Measurements from ENCODE around the gene LIX1L. TPM values are rescaled to one million over a fixed set of nuclear protein-coding genes. Genes with fewer than 3 reads are reported as not detected.

The LIX1L gene
- total RNA-seq, 2 experiments from 2014 or later: 11.6 to 26.3 TPM

DNA sequence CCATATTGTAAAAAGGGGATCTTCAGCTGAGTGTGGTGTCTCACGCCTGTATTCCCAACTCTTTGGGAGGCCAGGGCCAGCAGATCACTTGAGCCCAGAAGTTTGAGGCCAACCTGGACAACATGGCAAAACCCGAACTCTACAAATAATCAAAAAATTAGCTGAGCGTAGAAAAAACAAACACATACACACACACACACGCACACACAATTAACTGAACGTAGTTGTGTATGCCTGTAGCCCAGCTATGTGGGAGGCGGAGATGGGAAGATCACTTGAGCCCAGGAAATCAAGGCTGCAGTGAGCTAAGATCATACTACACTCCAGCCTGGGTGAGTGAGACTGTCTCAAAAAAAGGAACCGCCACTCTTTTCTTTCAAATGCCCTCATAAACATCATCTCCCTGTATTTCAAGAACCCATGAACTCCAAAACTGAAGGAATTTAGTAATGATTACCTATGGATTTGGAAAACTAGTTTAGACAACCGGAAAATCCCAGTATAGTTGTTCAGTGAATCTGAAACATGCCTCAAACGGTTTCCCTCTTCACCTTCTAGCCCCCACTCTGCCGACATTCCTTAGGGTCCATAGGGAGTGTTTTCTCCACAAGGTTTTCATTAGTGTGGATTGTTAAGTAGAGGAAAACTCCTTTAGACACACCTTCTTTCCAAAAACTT, 34.1 kb upstream of the LIX1L start:
- Histone ChIP-seq H3K27ac (ENCODE audit: low read depth, low read length, poor library complexity, severe bottlenecking) (no peak overlapping the region), H3K79me2 (ENCODE audit: insufficient read depth, low read depth, low read length) (peaks cover 25% of the 10 kb centered on the region; the same call in 1 of the 2 replicates), H3K4me3 (ENCODE audit: low read depth, low read length, poor library complexity, severe bottlenecking) (no peak overlapping the region), H3K9me3 (ENCODE audit: low read length) (no peaks in the 10 kb centered on the region), H3K9me2 (ENCODE audit: insufficient read depth, low read length) (no peaks in the 10 kb centered on the region), H3K4me2 (ENCODE audit: low read length) (no peak overlapping the region), H4K20me1 (ENCODE audit: insufficient read depth, low read length) (no peaks in the 10 kb centered on the region), H2AFZ (ENCODE audit: low read length) (no peak overlapping the region), H3K4me1 (ENCODE audit: insufficient read depth, low read length, poor library complexity, severe bottlenecking) (peaks cover 35% of the 10 kb centered on the region), H3K36me3 (ENCODE audit: insufficient read depth, low read length) (peaks cover 43% of the 10 kb centered on the region)
- no TSS peak for BruUV-seq (replicated peaks)
- TF ChIP-seq, protein P1, sequence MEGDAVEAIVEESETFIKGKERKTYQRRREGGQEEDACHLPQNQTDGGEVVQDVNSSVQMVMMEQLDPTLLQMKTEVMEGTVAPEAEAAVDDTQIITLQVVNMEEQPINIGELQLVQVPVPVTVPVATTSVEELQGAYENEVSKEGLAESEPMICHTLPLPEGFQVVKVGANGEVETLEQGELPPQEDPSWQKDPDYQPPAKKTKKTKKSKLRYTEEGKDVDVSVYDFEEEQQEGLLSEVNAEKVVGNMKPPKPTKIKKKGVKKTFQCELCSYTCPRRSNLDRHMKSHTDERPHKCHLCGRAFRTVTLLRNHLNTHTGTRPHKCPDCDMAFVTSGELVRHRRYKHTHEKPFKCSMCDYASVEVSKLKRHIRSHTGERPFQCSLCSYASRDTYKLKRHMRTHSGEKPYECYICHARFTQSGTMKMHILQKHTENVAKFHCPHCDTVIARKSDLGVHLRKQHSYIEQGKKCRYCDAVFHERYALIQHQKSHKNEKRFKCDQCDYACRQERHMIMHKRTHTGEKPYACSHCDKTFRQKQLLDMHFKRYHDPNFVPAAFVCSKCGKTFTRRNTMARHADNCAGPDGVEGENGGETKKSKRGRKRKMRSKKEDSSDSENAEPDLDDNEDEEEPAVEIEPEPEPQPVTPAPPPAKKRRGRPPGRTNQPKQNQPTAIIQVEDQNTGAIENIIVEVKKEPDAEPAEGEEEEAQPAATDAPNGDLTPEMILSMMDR (conservative IDR thresholded peaks at IDR 0.05; ENCODE audit: low read length): no peak
- no peak for TF ChIP-seq EZH2phosphoT487 (IDR thresholded peaks at IDR 0.05; ENCODE audit: borderline replicate concordance, low read depth, low read length)
- DNase-seq (ENCODE audit: low spot score): no peak
- ChIA-PET POLR2A (interaction anchor here (0.6 to 8.3 kb wide), 5 partner anchors 8 to 46 kb away, joined by 3 to 67 read pairs (median 4); partner anchors contain the start of gene LIX1L), CTCF (ENCODE audit: unreplicated experiment) (no interaction called here)
- intact Hi-C loops (cut with micrococcal nuclease; ENCODE audit: unreplicated experiment): no loop called here

DNA sequence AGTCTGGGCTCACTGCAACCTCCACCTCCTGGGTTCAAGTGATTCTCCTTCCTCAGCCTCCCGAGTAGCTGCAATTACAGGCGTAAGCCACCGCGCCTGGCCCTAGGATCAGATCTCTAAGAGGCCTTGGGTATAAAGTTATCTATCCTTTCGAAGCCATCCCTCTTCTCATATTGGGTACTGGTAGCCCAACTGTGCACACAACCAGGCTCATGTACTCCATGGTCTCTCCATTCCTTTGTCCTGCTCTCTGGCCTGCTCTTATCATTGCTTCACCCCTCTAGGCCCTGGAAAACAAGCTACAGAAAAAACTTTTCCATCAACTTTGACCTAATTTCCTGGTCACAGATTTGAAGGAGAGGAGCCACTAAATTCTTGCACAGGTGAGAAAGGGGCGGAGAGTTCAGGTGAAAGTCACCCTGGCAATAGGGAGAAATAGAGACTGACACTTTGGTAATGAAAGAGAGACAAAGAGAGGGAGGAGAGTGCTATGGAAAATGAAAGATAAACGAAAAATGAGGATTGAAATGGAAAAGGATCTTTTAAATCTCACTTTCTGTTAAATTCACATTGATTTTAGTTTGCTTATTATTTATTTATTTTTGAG, 32.5 kb upstream of the LIX1L start:
- peaks cover 36% of the 10 kb centered on the region for H3K4me1 ChIP-seq (ENCODE audit: insufficient read depth, low read length, poor library complexity, severe bottlenecking)
- peaks cover 37% of the 10 kb centered on the region for H3K36me3 ChIP-seq (ENCODE audit: insufficient read depth, low read length)
- no peak for DNase-seq (ENCODE audit: low spot score)
- no peak for TF ChIP-seq EZH2phosphoT487 (IDR thresholded peaks at IDR 0.05; ENCODE audit: borderline replicate concordance, low read depth, low read length)
- TF ChIP-seq, protein P1 (conservative IDR thresholded peaks at IDR 0.05; ENCODE audit: low read length): no peak
- H3K27ac ChIP-seq (ENCODE audit: low read depth, low read length, poor library complexity, severe bottlenecking): no peak overlapping the region
- no TSS peak for BruUV-seq (replicated peaks)
- no peak overlapping the region for H2AFZ ChIP-seq (ENCODE audit: low read length)
- ChIA-PET POLR2A (interaction anchor here (0.5 to 8.3 kb wide), 4 partner anchors 8 to 42 kb away, joined by 4 to 67 read pairs (median 6); no protein-coding TSS in a partner anchor), CTCF (ENCODE audit: unreplicated experiment) (no interaction called here)
- intact Hi-C loops (cut with micrococcal nuclease; ENCODE audit: unreplicated experiment): no loop called here
- no peaks in the 10 kb centered on the region for H3K9me3 ChIP-seq (ENCODE audit: low read length)
- no peaks in the 10 kb centered on the region for H4K20me1 ChIP-seq (ENCODE audit: insufficient read depth, low read length)
- H3K9me2 ChIP-seq (ENCODE audit: insufficient read depth, low read length): no peaks in the 10 kb centered on the region
- peaks cover 10% of the 10 kb centered on the region; the same call in 1 of the 2 replicates for H3K79me2 ChIP-seq (ENCODE audit: insufficient read depth, low read depth, low read length)
- no peak overlapping the region for H3K4me2 ChIP-seq (ENCODE audit: low read length)
- H3K4me3 ChIP-seq (ENCODE audit: low read depth, low read length, poor library complexity, severe bottlenecking): no peak overlapping the region

DNA sequence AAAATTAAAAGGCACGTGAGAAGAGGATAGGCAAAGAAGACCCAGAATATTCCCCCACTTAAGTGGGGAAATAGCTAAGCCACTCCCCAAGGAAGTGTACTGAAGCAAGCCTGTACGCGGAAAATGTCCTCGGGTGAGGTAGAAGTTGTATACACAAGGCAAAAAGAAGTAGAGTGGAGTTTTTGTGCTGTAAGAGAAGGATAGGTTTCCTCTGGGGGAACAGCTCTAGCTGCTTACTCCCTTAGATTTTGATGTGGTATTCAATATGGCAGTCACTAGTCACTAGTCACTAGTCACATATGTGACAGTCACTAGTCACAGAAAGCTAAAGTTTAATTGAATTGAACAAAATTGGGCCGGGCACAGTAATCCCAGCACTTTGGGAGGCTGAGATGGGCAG, 31.0 kb upstream of the LIX1L start:
- H3K27ac ChIP-seq (ENCODE audit: low read depth, low read length, poor library complexity, severe bottlenecking): no peak overlapping the region
- H3K9me3 ChIP-seq (ENCODE audit: low read length): no peaks in the 10 kb centered on the region
- H3K79me2 ChIP-seq (ENCODE audit: insufficient read depth, low read depth, low read length): no peaks in the 10 kb centered on the region
- BruUV-seq (replicated peaks): no TSS peak
- no peak for DNase-seq (ENCODE audit: low spot score)
- ChIA-PET CTCF (ENCODE audit: unreplicated experiment) (no interaction called here), POLR2A (interaction anchor here (0.7 to 1.9 kb wide), 3 partner anchors 9 to 61 kb away, joined by 3 to 19 read pairs (median 4); partner anchors contain the start of gene RBM8A)
- H3K4me1 ChIP-seq (ENCODE audit: insufficient read depth, low read length, poor library complexity, severe bottlenecking): peaks cover 38% of the 10 kb centered on the region
- TF ChIP-seq EZH2phosphoT487 (IDR thresholded peaks at IDR 0.05; ENCODE audit: borderline replicate concordance, low read depth, low read length): no peak
- TF ChIP-seq, protein P1 (conservative IDR thresholded peaks at IDR 0.05; ENCODE audit: low read length): no peak
- intact Hi-C loops (cut with micrococcal nuclease; ENCODE audit: unreplicated experiment): no loop called here
- peak overlapping the region; percentile 16; the same call in 1 of the 2 replicates for H3K4me2 ChIP-seq (ENCODE audit: low read length)
- no peaks in the 10 kb centered on the region for H4K20me1 ChIP-seq (ENCODE audit: insufficient read depth, low read length)
- H3K36me3 ChIP-seq (ENCODE audit: insufficient read depth, low read length): peaks cover 21% of the 10 kb centered on the region
- H3K9me2 ChIP-seq (ENCODE audit: insufficient read depth, low read length): no peaks in the 10 kb centered on the region
- peak overlapping the region; percentile 67; the same call in 1 of the 2 replicates for H2AFZ ChIP-seq (ENCODE audit: low read length)
- H3K4me3 ChIP-seq (ENCODE audit: low read depth, low read length, poor library complexity, severe bottlenecking): no peak overlapping the region

Measured in OCI-LY7 (cell line).